Suppressor macrophage (primary cell): ENCODE data around the gene HDDC3.
A peak's percentile ranks its signal among the peaks of the same experiment; 100 is the strongest.

Experiments used
- DNase-seq, 4 experiments: peaks; one replicate each; pipeline ENCODE4 v3.0.0-alpha.2; 2020 to 2022

Gene HDDC3

GRCh38 chr15:90891346-90891949 lies 40.9 kb downstream of the HDDC3 start:
- no peak for DNase-seq

DNA sequence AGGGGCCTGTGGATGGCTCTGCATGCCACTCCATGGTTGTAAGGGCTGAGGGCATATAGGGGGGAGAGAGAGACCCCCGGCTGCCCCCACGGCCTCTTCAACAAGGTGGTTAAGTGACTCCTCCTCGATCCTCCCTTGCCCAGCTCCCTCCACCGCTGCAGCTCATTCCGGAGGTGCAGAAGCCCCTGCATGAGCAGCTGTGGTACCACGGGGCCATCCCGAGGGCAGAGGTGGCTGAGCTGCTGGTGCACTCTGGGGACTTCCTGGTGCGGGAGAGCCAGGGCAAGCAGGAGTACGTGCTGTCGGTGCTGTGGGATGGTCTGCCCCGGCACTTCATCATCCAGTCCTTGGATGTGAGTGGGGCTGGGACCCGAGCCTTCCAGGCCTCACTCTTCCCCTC lies 41.5 kb downstream of the HDDC3 start:
- no peak for DNase-seq

GRCh38 chr15:90889736-90890456 lies 42.5 kb downstream of the HDDC3 start:
- no peak for DNase-seq

- no peak for DNase-seq
Observed at GRCh38 chr15:90889313-90889730, 43.0 kb downstream of the HDDC3 start.

DNA sequence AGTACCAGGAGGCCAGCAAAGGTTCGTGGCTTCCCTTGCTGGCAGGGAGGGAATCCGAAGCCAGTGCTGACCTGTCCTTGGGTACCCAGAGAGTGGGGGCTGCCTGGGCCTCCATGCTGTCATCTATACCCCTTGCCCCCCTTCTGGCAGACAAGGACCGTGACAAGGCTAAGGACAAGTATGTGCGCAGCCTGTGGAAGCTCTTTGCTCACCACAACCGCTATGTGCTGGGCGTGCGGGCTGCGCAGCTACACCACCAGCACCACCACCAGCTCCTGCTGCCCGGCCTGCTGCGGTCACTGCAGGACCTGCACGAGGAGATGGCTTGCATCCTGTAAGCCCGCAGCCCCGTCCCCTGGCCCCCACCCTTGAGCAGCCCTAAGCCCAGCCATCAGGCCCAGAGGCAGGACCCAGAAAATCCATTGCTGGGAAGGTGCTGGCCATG lies 45.3 kb downstream of the HDDC3 start:
- no peak for DNase-seq

DNA sequence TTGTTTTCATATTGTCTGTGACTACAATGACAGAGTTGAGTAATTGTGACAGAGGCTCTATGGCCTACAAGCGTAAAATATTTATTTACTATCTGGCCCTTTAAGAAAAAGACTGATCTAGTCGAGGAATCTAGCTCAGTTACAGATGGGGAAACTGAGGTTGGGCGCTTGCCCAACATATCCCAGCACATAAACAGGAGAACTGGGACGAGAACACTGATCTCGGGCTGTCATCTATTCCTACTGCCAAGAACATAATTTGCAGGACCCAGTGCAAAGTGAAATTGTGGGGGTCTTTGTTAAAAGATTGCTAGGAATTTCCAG lies 46.1 kb downstream of the HDDC3 start:
- no peak for DNase-seq

DNA sequence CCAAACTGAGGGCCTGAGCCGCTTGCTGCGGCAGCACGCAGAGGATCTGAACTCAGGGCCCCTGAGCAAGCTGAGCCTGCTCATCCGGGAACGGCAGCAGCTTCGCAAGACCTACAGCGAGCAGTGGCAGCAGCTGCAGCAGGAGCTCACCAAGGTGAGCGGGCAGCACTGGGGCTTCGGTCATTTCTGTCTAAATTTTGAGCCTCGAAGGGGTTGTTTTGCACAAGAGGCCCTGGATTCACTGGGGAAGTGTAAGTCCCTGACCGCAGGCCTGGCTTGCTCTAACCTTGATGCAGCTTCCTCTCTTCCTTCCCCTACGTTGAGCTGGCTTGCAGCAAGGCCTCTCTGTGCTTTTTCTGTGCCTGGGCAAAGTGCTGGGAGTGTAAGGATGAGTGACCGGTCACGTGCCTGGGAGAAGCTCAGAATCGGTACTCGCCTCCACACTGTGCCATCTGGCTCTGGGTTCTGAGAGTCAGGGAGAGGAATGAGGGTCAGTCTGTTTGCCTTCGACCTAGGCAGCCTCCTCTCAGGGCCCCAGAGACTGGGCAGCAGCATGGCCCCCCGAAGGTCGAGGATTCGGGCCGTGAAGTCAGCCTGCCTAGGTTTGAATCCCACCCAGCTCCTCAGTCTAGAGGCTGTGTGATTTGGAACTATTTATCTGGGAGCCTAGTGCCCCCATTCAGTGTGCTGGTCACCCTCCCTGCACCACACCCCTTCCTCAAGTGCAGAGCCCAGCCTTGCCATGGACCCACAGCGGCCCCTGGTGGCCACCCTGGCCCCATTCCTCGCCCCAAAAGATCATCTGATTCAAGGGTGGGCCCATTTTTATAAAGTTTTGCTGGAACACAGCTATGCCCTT lies 46.7 kb downstream of the HDDC3 start:
- DNase-seq = peak; percentile 86 to 93 (median 92)

DNA sequence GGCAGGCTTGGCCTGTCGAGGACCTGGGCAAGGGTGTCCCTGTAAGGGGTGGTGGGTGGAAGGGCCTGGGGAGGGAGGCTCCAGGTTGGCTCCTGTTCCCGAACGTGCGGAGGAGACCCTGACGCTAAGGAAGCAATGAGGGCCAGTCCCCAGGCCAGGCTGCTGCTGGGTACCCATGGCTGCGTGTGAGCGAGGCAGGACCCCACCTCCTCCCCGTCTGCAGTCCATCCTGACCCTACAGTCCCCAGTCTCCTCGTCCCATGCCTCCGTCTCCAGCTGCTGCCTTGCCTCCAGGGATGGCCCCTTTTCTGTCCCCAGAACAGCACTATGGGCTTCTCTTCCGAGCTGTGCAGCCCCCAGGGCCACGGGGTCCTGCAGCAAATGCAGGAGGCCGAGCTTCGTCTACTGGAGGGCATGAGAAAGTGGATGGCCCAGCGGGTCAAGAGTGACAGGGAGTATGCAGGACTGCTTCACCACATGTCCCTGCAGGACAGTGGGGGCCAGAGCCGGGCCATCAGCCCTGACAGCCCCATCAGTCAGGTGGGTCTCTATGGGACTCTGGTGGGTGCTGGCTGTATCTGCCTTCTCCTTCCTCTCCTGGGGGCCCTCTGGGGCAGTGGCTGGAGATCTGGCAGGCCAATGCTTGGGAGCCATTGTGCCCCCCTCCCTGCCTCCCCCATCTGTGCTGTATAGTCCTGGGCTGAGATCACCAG lies 47.5 kb downstream of the HDDC3 start:
- DNase-seq = peak in 1 of 4 experiments; percentile 13

GRCh38 chr15:90883976-90884718 lies 48.2 kb downstream of the HDDC3 start, which contains the start of gene FES:
Gene FES, plus strand, starts transcription at chr15:90884504. Its CDS starts 542 bp downstream, at chr15:90885046.
- peak; percentile 87 to 95 (median 92) for DNase-seq

GRCh38 chr15:90883526-90883975 lies 48.8 kb downstream of the HDDC3 start:
- DNase-seq = peak in 2 of 4 experiments; percentile 20 to 24

DNA sequence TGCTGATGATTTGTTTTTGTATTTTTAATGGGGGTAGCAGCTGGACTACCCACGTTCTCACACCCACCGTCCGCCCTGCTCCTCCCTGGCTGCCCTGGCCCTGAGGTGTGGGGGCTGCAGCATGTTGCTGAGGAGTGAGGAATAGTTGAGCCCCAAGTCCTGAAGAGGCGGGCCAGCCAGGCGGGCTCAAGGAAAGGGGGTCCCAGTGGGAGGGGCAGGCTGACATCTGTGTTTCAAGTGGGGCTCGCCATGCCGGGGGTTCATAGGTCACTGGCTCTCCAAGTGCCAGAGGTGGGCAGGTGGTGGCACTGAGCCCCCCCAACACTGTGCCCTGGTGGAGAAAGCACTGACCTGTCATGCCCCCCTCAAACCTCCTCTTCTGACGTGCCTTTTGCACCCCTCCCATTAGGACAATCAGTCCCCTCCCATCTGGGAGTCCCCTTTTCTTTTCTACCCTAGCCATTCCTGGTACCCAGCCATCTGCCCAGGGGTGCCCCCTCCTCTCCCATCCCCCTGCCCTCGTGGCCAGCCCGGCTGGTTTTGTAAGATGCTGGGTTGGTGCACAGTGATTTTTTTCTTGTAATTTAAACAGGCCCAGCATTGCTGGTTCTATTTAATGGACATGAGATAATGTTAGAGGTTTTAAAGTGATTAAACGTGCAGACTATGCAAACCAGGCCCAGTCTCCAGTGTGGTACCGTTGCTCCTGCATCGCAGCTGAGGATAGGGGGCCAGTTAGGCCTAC lies 49.4 kb downstream of the HDDC3 start:
- DNase-seq = no peak

- DNase-seq = no peak
Observed at GRCh38 chr15:90881978-90882721, 50.2 kb downstream of the HDDC3 start.

DNA sequence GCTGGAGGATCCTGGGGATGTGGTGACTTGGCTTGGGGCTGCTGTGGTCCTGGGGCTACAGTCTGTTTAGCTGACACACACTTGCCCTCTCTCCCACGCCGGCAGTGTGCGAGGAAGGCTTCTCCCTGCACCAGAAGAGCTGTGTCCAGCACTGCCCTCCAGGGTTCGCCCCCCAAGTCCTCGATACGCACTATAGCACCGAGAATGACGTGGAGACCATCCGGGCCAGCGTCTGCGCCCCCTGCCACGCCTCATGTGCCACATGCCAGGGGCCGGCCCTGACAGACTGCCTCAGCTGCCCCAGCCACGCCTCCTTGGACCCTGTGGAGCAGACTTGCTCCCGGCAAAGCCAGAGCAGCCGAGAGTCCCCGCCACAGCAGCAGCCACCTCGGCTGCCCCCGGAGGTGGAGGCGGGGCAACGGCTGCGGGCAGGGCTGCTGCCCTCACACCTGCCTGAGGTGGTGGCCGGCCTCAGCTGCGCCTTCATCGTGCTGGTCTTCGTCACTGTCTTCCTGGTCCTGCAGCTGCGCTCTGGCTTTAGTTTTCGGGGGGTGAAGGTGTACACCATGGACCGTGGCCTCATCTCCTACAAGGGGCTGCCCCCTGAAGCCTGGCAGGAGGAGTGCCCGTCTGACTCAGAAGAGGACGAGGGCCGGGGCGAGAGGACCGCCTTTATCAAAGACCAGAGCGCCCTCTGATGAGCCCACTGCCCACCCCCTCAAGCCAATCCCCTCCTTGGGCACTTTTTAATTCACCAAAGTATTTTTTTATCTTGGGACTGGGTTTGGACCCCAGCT lies 51.0 kb downstream of the HDDC3 start:
- no peak for DNase-seq

DNA sequence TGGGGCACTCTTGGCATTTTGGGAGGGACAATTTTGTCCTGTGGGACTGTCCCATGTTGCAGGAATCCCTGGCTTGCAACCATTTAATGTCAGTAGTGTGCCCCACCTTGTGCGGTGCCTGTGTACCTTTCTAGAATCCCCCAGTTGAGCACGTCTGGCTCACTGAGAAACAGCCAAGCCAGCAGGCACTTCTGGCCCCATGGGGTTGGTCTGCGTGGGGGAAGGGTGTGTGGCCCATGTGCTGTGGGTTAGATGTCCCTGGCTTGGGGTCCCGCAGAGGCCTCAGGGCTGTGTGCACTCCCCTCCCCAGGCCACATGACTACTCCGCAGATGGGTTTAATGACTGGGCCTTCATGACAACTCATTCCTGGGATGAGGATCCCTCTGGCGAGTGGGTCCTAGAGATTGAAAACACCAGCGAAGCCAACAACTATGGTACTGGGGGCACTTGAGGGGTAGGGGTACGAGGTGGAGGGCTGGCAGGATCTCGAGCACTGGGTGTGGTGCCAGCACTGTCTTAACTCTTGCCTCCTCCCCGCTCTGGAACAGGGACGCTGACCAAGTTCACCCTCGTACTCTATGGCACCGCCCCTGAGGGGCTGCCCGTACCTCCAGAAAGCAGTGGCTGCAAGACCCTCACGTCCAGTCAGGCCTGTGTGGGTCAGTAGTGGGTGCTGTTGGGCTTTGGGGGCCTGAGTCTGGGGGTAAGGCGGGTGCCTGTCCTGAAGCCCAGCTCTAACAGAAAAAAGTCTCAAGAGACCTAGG lies 51.8 kb downstream of the HDDC3 start:
- DNase-seq = no peak
